ENCODE results near the gene PIK3R1. TPM values are rescaled to one million over a fixed set of nuclear protein-coding genes. Genes with fewer than 3 reads are reported as not detected.

PIK3R1 gene
- total and polyA plus RNA-seq, 2 experiments from 2014 or later = 5.9 to 9.8 TPM

- no peak for DNase-seq (ENCODE audit: low spot score)
- H3K36me3 ChIP-seq (ENCODE audit: insufficient read depth) = 0 out of 2 replicates have a peak, but pooled peaks cover 3% of the 10 kb centered on the region
- H3K4me2 ChIP-seq = no peak overlapping the region
- no peak overlapping the region for H2AFZ ChIP-seq
- no peaks in the 10 kb centered on the region for H3K4me1 ChIP-seq (ENCODE audit: insufficient read depth)
- Mint-ChIP-seq H3K27ac (no peak overlapping the region), H3K4me1 (peaks cover 5% of the 10 kb centered on the region), H3K4me3 (no peak overlapping the region), H3K27me3 (ENCODE audit: insufficient read depth, low read depth, poor library complexity) (peaks cover 2% of the 10 kb centered on the region), H3K36me3 (ENCODE audit: low read depth) (peaks cover 2% of the 10 kb centered on the region; the same call in 1 of the 3 replicates), H3K9me3 (no peaks in the 10 kb centered on the region)
- H3F3A ChIP-seq (replicated peaks; ENCODE audit: low read depth) = no peaks in the 10 kb centered on the region
- no peak overlapping the region for H3K4me3 ChIP-seq
- H3K79me2 ChIP-seq (replicated peaks; ENCODE audit: insufficient read depth) = peaks cover 6% of the 10 kb centered on the region
- no peaks in the 10 kb centered on the region for H3K9me2 ChIP-seq (ENCODE audit: insufficient read depth)
- H4K20me1 ChIP-seq (replicated peaks; ENCODE audit: insufficient read depth) = peaks cover 17% of the 10 kb centered on the region
- no peak overlapping the region for H3K27ac ChIP-seq (ENCODE audit: low read depth)
- no peak for ATAC-seq
- H3K27me3 ChIP-seq (ENCODE audit: insufficient read depth) = no peaks in the 10 kb centered on the region
- TF ChIP-seq REST (IDR thresholded peaks at IDR 0.05; ENCODE audit: unreplicated experiment) = no peak
- no peak for TF ChIP-seq STAT1 (IDR thresholded peaks at IDR 0.05; ENCODE audit: unreplicated experiment)
- TF ChIP-seq ZNF462 (CRISPR knock-in tag; IDR thresholded peaks at IDR 0.05) = no peak
Measured at GRCh38 chr5:68225911-68226545, 10.5 kb downstream of the PIK3R1 start.
